C4-2B (cell line): ENCODE measurements around the gene THEMIS.

Experiments
- CTCF ChIP-seq: fragments of 450-650 bp; conservative IDR thresholded peaks from 2 replicates; pipeline ENCODE4 v1.5.1; 2017; ENCODE audit warnings: mild to moderate bottlenecking
- ZFX ChIP-seq: fragments of 450-650 bp; IDR thresholded peaks from 2 replicates; pipeline ENCODE4 v1.6.1; 2017

DNA sequence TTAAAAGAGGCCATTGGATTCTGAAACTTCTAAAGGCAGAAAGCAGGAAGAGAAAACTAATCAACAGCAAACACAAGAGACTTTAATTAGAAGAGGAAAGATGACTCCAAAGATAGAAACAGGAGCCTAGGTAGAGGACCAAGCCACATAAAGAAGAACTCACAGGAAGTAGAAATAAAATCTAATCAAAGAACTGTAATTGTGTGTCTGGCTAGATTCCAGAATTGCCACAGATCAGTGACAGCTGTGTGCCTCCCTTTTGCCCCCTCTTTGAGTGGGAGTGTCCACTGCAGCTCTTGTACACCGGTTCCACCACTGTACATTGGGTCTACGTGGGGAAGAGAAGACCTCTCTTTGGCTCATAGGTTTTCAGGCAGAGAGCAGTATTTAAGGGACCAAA, 22.3 kb upstream of the THEMIS start:
- no peak for TF ChIP-seq CTCF
- no peak for TF ChIP-seq ZFX
